WTC11 (cell line): Measurements from ENCODE around the gene TUBA3C. TPM values are rescaled to one million over a fixed set of nuclear protein-coding genes. Genes with fewer than 3 reads are reported as not detected.
"Not testable (repeated sequence)": the region's sequence is repeated elsewhere in the genome, so short reads cannot be mapped to it uniquely, and the experiment has no call there.

ENCODE experiments used
- ATAC-seq: fragments of 200-7000 bp; cut with Tn5 transposase; 2 replicates; pipeline ENCODE4 v1.10.0; 2021; ENCODE audit warnings: mild to moderate bottlenecking, moderate library complexity
- Bru-seq: library from RNA; stranded (reverse); fragments of 400-500 nt; gene quantifications from one replicate; lab custom pipeline; 2021; lab: Mats Ljungman, UMichigan
- CTCF ChIA-PET: fragments of 300-600 bp; sonication (Branson Sonifier 250); formaldehyde crosslinking; loops from one replicate; lab custom pipeline; 2021; ENCODE audit warnings: antibody characterized with exemption; lab: Charles Lee
- POLR2A ChIA-PET: fragments of 350-600 bp; sonication (Branson Sonifier 250); formaldehyde crosslinking; loops from one replicate; lab custom pipeline; 2021; ENCODE audit warnings: antibody characterized with exemption; lab: Charles Lee
- DNase-seq: peaks from one replicate; pipeline ENCODE4 v3.0.0; 2021; ENCODE audit warnings: low spot score
- H3K27ac Mint-ChIP-seq: 2 replicates; pipeline ENCODE4 v1.8.0; 2021; ENCODE audit warnings: mixed read lengths
- H3K27me3 Mint-ChIP-seq: 2 replicates; pipeline ENCODE4 v1.8.0; 2021; ENCODE audit warnings: low read depth, mild to moderate bottlenecking, moderate library complexity, mixed read lengths
- H3K36me3 Mint-ChIP-seq: 2 replicates; pipeline ENCODE4 v1.8.0; 2021; ENCODE audit warnings: mixed read lengths
- H3K4me1 Mint-ChIP-seq: 2 replicates; pipeline ENCODE4 v1.8.0; 2022; ENCODE audit warnings: mixed read lengths
- H3K4me3 Mint-ChIP-seq: 2 replicates; pipeline ENCODE4 v1.8.0; 2021; ENCODE audit warnings: mild to moderate bottlenecking, moderate library complexity, mixed read lengths
- H3K9me3 Mint-ChIP-seq: 2 replicates; pipeline ENCODE4 v1.8.0; 2021; ENCODE audit warnings: mixed read lengths
- CREM ChIP-seq: sonication (generic); formaldehyde crosslinking; IDR thresholded peaks from 2 replicates; pipeline ENCODE4 v1.8.1; 2022; ENCODE audit warnings: mild to moderate bottlenecking, missing genetic modification reagents, moderate library complexity
- EMX1 ChIP-seq: fragments of 250-450 bp; sonication (Bioruptor Pico); IDR thresholded peaks from 2 replicates; pipeline ENCODE4 v1.8.0; 2021; ENCODE audit warnings: mild to moderate bottlenecking
- FOXJ3 ChIP-seq: sonication (generic); formaldehyde crosslinking; IDR thresholded peaks from 2 replicates; pipeline ENCODE4 v1.9.0; 2021; ENCODE audit warnings: missing genetic modification reagents, mild to moderate bottlenecking, borderline replicate concordance
- IRF2 ChIP-seq: sonication (generic); formaldehyde crosslinking; IDR thresholded peaks from 2 replicates; pipeline ENCODE4 v1.8.0; 2022; ENCODE audit warnings: low read depth, missing genetic modification reagents, borderline replicate concordance
- JUN ChIP-seq: sonication (generic); formaldehyde crosslinking; IDR thresholded peaks from 2 replicates; pipeline ENCODE4 v1.8.0; 2023; ENCODE audit warnings: mild to moderate bottlenecking, missing genetic modification reagents
- RELA ChIP-seq: sonication (generic); formaldehyde crosslinking; IDR thresholded peaks from 2 replicates; pipeline ENCODE4 v1.8.1; 2022; ENCODE audit warnings: missing genetic modification reagents, mild to moderate bottlenecking, borderline replicate concordance
- TCF7 ChIP-seq: sonication (generic); formaldehyde crosslinking; IDR thresholded peaks from 2 replicates; pipeline ENCODE4 v1.8.0; 2022; ENCODE audit warnings: mild to moderate bottlenecking, low read depth, missing genetic modification reagents, moderate library complexity
- TEAD4 ChIP-seq: sonication (generic); formaldehyde crosslinking; IDR thresholded peaks from 2 replicates; pipeline ENCODE4 v1.8.0; 2022; ENCODE audit warnings: mild to moderate bottlenecking, missing genetic modification reagents
- long read RNA-seq, 3 experiments: library from RNA in 1 of 3; library from capped mRNA in 1 of 3; library from polyadenylated mRNA in 1 of 3; unstranded in 2 of 3; stranded (forward) in 1 of 3; transcript quantifications; one replicate each; pipeline ENCODE4 v2.0.0, GENCODE V29; 2021
- total RNA-seq: library from RNA; stranded (reverse); gene quantifications from 3 replicates; pipeline ENCODE4 v1.2.3, GENCODE V29; 2021
- TF ChIP-seq, protein P1 (sequence below): sonication (generic); formaldehyde crosslinking; IDR thresholded peaks from 2 replicates; pipeline ENCODE4 v1.8.1; 2023; ENCODE audit warnings: mild to moderate bottlenecking, missing genetic modification reagents
- TF ChIP-seq, protein P2 (sequence below): sonication (generic); formaldehyde crosslinking; IDR thresholded peaks from 2 replicates; pipeline ENCODE4 v1.8.0; 2023; ENCODE audit warnings: mild to moderate bottlenecking, missing genetic modification reagents
- TF ChIP-seq, protein P3 (sequence below): sonication (generic); formaldehyde crosslinking; IDR thresholded peaks from 2 replicates; pipeline ENCODE4 v1.8.1; 2023; ENCODE audit warnings: mild to moderate bottlenecking, missing genetic modification reagents, borderline replicate concordance
- TF ChIP-seq, protein P4 (sequence below): fragments of 250-450 bp; sonication (Bioruptor Pico); IDR thresholded peaks from 2 replicates; pipeline ENCODE4 v1.9.0; 2021; ENCODE audit warnings: mild to moderate bottlenecking
- TF ChIP-seq, protein P5 (sequence below): sonication (generic); formaldehyde crosslinking; IDR thresholded peaks from 2 replicates; pipeline ENCODE4 v1.8.0; 2023; ENCODE audit warnings: missing genetic modification reagents
- TF ChIP-seq, protein P6 (sequence below): sonication (generic); formaldehyde crosslinking; IDR thresholded peaks from 2 replicates; pipeline ENCODE4 v1.8.0; 2022; ENCODE audit warnings: mild to moderate bottlenecking, missing genetic modification reagents

Gene TUBA3C
- total RNA-seq (not detected in 3 replicates), Bru-seq, nascent RNA (not detected)
- long read RNA-seq, experiment 1, result 0 reads
- long read RNA-seq, experiment 2, result 0 reads
- long read RNA-seq, experiment 3, result 0 reads

DNA sequence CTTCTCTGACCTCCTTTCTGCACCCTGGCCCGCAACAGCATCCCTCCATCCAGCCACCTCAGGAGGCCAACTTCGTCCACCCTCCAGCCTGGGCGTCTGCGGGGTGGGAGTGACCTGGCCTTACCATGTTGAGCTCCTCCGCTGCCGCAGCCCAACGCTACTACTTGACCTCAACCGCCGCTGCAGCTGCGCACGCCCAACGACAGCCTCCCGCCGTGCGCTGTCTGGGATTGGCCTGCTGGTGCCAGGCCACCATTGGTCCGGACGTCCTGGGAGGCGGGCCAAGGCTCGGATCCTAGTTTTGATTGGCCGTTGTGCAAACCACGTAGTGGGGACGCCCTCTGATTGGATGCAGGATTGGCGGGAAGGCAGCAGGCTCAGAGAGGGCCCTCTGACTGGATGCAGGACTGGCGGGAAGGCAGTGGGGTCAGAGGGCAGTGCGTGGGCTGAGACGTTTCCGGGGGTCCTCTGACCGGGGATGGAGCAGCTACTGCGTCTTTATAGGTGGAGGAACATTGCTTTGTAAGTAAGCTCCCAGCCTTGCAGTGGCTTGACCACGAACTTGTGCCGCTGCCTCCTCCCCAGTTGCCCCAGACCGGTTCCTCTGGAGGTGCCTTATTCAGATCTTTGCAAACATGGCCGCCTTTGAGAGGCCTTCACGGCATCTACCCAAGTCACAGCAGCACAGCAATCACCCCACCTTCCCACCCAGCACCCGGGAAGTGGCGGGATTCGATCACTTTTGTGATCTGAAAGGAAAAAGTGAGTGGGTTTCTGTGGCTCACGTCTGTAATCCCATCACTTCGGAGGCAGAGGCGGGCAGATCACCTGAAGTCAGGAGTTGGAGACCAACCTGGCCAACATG is at the start of gene TUBA3C:
TSS of gene TUBA3C (minus strand) at position 204 of the 865 bp plus-strand sequence. CDS start at position 127, 77 bp downstream.
- Mint-ChIP-seq H3K36me3 (peaks cover 74% of the 10 kb centered on the region), H3K4me1 (no peaks in the 10 kb centered on the region), H3K27me3 (peaks cover 9% of the 10 kb centered on the region), H3K27ac (no peak within 1 kb of the TSS), H3K4me3 (no peak within 1 kb of the TSS), H3K9me3 (peaks cover 73% of the 10 kb centered on the region)
- no peak for ATAC-seq
- ChIA-PET POLR2A (no interaction called here), CTCF (no interaction called here)
- no peak for TF ChIP-seq IRF2
- no peak for TF ChIP-seq CREM (CRISPR knock-in tag)
- TF ChIP-seq RELA (CRISPR knock-in tag), result no peak
- no peak for TF ChIP-seq JUN (CRISPR knock-in tag)
- no peak for TF ChIP-seq EMX1 (CRISPR knock-in tag)
- TF ChIP-seq, protein P1, sequence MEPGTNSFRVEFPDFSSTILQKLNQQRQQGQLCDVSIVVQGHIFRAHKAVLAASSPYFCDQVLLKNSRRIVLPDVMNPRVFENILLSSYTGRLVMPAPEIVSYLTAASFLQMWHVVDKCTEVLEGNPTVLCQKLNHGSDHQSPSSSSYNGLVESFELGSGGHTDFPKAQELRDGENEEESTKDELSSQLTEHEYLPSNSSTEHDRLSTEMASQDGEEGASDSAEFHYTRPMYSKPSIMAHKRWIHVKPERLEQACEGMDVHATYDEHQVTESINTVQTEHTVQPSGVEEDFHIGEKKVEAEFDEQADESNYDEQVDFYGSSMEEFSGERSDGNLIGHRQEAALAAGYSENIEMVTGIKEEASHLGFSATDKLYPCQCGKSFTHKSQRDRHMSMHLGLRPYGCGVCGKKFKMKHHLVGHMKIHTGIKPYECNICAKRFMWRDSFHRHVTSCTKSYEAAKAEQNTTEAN, result no peak
- TF ChIP-seq TCF7 (CRISPR knock-in tag), result no peak
- TF ChIP-seq, protein P2, sequence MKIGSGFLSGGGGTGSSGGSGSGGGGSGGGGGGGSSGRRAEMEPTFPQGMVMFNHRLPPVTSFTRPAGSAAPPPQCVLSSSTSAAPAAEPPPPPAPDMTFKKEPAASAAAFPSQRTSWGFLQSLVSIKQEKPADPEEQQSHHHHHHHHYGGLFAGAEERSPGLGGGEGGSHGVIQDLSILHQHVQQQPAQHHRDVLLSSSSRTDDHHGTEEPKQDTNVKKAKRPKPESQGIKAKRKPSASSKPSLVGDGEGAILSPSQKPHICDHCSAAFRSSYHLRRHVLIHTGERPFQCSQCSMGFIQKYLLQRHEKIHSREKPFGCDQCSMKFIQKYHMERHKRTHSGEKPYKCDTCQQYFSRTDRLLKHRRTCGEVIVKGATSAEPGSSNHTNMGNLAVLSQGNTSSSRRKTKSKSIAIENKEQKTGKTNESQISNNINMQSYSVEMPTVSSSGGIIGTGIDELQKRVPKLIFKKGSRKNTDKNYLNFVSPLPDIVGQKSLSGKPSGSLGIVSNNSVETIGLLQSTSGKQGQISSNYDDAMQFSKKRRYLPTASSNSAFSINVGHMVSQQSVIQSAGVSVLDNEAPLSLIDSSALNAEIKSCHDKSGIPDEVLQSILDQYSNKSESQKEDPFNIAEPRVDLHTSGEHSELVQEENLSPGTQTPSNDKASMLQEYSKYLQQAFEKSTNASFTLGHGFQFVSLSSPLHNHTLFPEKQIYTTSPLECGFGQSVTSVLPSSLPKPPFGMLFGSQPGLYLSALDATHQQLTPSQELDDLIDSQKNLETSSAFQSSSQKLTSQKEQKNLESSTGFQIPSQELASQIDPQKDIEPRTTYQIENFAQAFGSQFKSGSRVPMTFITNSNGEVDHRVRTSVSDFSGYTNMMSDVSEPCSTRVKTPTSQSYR, result no peak
- TF ChIP-seq, protein P3, sequence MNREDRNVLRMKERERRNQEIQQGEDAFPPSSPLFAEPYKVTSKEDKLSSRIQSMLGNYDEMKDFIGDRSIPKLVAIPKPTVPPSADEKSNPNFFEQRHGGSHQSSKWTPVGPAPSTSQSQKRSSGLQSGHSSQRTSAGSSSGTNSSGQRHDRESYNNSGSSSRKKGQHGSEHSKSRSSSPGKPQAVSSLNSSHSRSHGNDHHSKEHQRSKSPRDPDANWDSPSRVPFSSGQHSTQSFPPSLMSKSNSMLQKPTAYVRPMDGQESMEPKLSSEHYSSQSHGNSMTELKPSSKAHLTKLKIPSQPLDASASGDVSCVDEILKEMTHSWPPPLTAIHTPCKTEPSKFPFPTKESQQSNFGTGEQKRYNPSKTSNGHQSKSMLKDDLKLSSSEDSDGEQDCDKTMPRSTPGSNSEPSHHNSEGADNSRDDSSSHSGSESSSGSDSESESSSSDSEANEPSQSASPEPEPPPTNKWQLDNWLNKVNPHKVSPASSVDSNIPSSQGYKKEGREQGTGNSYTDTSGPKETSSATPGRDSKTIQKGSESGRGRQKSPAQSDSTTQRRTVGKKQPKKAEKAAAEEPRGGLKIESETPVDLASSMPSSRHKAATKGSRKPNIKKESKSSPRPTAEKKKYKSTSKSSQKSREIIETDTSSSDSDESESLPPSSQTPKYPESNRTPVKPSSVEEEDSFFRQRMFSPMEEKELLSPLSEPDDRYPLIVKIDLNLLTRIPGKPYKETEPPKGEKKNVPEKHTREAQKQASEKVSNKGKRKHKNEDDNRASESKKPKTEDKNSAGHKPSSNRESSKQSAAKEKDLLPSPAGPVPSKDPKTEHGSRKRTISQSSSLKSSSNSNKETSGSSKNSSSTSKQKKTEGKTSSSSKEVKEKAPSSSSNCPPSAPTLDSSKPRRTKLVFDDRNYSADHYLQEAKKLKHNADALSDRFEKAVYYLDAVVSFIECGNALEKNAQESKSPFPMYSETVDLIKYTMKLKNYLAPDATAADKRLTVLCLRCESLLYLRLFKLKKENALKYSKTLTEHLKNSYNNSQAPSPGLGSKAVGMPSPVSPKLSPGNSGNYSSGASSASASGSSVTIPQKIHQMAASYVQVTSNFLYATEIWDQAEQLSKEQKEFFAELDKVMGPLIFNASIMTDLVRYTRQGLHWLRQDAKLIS (CRISPR knock-in tag), result no peak
- TF ChIP-seq, protein P4, sequence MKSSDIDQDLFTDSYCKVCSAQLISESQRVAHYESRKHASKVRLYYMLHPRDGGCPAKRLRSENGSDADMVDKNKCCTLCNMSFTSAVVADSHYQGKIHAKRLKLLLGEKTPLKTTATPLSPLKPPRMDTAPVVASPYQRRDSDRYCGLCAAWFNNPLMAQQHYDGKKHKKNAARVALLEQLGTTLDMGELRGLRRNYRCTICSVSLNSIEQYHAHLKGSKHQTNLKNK, result no peak
- TF ChIP-seq, protein P5, sequence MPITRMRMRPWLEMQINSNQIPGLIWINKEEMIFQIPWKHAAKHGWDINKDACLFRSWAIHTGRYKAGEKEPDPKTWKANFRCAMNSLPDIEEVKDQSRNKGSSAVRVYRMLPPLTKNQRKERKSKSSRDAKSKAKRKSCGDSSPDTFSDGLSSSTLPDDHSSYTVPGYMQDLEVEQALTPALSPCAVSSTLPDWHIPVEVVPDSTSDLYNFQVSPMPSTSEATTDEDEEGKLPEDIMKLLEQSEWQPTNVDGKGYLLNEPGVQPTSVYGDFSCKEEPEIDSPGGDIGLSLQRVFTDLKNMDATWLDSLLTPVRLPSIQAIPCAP, result no peak
- no peak for TF ChIP-seq TEAD4 (CRISPR knock-in tag)
- TF ChIP-seq FOXJ3 (CRISPR knock-in tag), result no peak
- TF ChIP-seq, protein P6, sequence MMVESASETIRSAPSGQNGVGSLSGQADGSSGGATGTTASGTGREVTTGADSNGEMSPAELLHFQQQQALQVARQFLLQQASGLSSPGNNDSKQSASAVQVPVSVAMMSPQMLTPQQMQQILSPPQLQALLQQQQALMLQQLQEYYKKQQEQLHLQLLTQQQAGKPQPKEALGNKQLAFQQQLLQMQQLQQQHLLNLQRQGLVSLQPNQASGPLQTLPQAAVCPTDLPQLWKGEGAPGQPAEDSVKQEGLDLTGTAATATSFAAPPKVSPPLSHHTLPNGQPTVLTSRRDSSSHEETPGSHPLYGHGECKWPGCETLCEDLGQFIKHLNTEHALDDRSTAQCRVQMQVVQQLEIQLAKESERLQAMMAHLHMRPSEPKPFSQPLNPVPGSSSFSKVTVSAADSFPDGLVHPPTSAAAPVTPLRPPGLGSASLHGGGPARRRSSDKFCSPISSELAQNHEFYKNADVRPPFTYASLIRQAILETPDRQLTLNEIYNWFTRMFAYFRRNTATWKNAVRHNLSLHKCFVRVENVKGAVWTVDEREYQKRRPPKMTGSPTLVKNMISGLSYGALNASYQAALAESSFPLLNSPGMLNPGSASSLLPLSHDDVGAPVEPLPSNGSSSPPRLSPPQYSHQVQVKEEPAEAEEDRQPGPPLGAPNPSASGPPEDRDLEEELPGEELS (CRISPR knock-in tag), result no peak
- DNase-seq, result no peak

DNA sequence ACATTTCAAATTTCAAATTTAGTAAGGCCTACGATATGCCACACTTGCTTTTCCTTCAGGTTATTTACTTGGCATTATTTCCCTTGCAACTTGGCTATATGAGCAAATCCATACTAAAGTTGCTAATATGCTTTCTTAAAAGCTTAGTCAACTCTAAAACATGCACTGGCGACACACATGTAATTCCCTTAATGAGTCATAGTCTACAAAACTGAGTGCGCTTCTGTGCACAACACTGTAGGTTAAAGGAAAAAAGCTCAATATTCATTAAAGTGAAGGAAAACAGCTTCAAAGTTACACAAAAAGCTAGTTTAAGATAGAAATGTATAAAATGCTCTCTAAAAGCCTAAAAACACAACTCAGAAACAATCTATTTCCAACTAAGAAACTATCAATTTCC is 25.8 kb upstream of the TUBA3C start:
- CTCF ChIA-PET, H3K4me3 Mint-ChIP-seq, ATAC-seq, DNase-seq, H3K4me1 Mint-ChIP-seq, H3K27me3 Mint-ChIP-seq, POLR2A ChIA-PET, H3K27ac Mint-ChIP-seq: not testable (repeated sequence)
- Mint-ChIP-seq H3K9me3 (peaks cover 46% of the 10 kb centered on the region), H3K36me3 (peaks cover 33% of the 10 kb centered on the region)

DNA sequence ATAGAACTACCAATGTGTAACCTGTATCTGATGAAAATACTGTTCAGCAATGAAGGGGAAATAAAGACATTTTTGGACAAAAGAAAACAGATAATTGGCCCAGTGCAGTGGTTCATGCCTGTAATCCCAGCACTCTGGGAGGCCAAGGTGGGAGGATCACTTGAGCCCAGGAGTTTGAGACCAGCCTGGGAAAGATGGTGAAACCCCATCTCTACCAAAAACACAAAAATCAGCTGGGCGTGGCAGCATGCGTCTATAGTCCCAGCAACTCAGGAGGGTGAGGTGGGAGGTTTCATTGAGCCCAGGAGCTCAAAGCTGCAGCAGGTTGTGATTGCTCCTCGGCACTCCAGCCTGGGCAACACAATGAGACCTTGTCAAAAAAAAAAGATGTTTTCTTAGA is 11.0 kb upstream of the TUBA3C start:
- Mint-ChIP-seq H3K27me3 (peaks cover 17% of the 10 kb centered on the region), H3K9me3 (peaks cover 42% of the 10 kb centered on the region), H3K36me3 (peaks cover 61% of the 10 kb centered on the region)
- H3K4me1 Mint-ChIP-seq, ATAC-seq, H3K27ac Mint-ChIP-seq, H3K4me3 Mint-ChIP-seq, CTCF ChIA-PET, DNase-seq, POLR2A ChIA-PET: not testable (repeated sequence)

DNA sequence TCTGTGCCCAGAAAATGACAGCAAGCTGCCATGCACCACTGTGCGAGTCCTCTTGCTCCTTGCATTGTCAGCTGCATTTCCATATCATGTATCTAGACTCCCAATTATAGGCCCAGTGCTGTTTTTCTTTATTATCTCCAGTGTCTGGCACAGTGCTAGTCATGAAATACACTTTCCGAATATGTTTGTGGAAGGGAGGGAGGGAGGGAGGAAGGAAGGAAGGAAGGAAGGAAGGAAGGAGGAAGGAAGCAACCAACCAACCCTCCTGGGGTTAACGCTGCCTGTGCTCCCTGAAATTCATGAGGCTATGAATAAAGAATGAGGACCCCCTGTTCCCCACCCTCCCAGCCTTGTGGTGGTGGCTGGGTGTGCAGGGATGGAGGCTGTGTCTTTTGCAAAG is 8.3 kb upstream of the TUBA3C start:
- CTCF ChIA-PET, ATAC-seq, H3K4me1 Mint-ChIP-seq, POLR2A ChIA-PET, H3K4me3 Mint-ChIP-seq, H3K27ac Mint-ChIP-seq, DNase-seq: not testable (repeated sequence)
- H3K36me3 Mint-ChIP-seq, result peaks cover 73% of the 10 kb centered on the region
- H3K9me3 Mint-ChIP-seq, result peaks cover 58% of the 10 kb centered on the region
- H3K27me3 Mint-ChIP-seq, result peaks cover 24% of the 10 kb centered on the region
